ENCODE measurements around the gene NPC2.

DNA sequence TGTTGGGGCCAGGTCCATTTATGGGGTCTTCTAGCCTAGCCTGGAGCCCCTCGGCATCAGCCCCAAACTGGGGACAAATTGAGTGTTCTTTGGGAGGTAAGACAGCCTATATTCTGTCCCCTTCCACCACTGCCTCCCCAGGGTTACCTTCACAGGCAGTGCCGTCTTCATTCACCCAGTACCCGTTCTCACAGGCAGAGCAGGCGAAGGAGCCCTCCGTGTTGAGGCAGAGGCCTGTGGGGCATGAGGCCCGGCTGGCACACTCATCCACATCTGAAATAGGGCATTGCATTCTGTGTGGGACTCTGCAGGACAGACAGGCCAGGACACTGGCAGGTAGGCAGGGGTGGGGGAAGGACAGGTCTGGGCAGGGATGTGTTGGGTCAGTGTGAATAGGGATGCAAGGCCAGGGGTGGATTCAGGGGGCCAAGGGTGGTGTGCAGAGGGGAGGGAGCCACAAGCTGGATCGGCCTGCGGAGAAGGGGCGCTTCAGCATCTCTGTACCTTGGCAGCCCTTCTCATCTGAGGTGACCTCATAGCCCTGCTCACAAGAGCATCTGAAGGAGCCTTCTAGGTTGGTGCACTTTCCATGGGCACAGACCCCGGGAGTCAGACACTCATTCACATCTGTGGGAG, 16.6 kb upstream of the NPC2 start:
- no peak for TF ChIP-seq POLR2AphosphoS5 (IDR thresholded peaks at IDR 0.05; ENCODE audit: low read depth, low read length)
- no peak for TF ChIP-seq TAF1 (IDR thresholded peaks at IDR 0.05; ENCODE audit: borderline replicate concordance, low read depth, low read length)
- TF ChIP-seq POLR2A (IDR thresholded peaks at IDR 0.05; ENCODE audit: low read depth, low read length) = no peak

Measured in GM12892 (cell line).